Measurements from ENCODE around the gene BRSK2.
"Not testable (repeated sequence)": the region's sequence is repeated elsewhere in the genome, so short reads cannot be mapped to it uniquely, and the experiment has no call there.

The BRSK2 gene

GRCh38 chr11:1508491-1508891, 118.8 kb downstream of the BRSK2 start:
- DNase-seq = no peak

- no peak for DNase-seq
Measured at GRCh38 chr11:1508986-1509385, 119.3 kb downstream of the BRSK2 start.

- no peak for DNase-seq
Measured at GRCh38 chr11:1509626-1510255, 120.0 kb downstream of the BRSK2 start.

- DNase-seq = not testable (repeated sequence)
Measured at GRCh38 chr11:1510351-1510750, 120.6 kb downstream of the BRSK2 start.

GRCh38 chr11:1510928-1511327, 121.2 kb downstream of the BRSK2 start:
- no peak for DNase-seq

GRCh38 chr11:1511937-1512496, 122.3 kb downstream of the BRSK2 start:
- DNase-seq = no peak

Data from nucleus accumbens (tissue), 56 donors.